GM21825 (cell line): ENCODE results near the gene KLKB1.
A peak's percentile ranks its signal among the peaks of the same experiment; 100 is the strongest.

Experiments
- ATAC-seq: cut with Tn5 transposase; IDR thresholded peaks from one replicate; pipeline ENCODE4 v1.9.1; 2021; ENCODE audit warnings: mild to moderate bottlenecking, moderate library complexity; ENCODE audit not compliant: unreplicated experiment

KLKB1 gene

DNA sequence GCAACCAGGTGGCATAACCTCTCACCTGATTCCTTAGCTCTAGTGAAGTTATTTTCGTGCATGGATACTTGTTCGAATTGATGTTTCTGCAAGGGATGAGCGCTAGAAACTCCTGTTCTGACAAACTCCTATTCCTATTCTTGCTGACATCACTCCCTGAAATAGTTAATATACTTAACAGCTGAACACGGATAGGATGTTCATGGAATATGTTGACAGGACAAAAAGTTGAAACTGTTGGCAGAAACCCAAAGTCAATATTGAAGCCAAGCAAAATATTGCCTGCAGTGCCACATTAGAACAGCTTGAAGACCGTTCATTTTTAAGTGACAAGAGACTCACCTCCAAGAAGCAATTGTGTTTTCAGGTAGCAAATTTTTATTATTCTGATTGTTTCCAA, at the start of gene KLKB1:
Gene KLKB1, plus strand, starts transcription at position 287 of the 400 bp plus-strand sequence. CDS start 689 bp downstream, outside the sequence.
- ATAC-seq, result no peak

- ATAC-seq, result no peak
Observed at GRCh38 chr4:186188107-186188506, 39.2 kb upstream of the KLKB1 start.

DNA sequence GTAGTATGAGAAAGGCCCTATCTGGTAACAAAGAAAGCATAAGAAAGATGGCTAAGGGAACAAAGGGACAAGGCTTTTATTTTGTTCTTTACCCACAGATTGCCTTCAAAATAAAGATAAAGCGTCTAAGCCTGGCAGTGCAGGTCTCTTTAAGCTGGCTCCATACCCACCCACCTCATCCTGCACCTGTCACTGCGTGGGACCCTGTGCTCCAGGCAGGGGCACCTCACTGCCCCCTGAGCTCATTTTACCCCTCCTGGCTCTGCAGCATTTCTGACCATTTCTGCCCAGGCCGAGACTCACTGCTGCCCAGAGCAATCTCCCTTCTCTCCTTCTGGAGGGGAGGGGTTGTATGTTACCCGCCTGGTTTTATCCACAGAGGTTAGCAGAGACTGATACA, 37.7 kb upstream of the KLKB1 start:
- no peak for ATAC-seq

DNA sequence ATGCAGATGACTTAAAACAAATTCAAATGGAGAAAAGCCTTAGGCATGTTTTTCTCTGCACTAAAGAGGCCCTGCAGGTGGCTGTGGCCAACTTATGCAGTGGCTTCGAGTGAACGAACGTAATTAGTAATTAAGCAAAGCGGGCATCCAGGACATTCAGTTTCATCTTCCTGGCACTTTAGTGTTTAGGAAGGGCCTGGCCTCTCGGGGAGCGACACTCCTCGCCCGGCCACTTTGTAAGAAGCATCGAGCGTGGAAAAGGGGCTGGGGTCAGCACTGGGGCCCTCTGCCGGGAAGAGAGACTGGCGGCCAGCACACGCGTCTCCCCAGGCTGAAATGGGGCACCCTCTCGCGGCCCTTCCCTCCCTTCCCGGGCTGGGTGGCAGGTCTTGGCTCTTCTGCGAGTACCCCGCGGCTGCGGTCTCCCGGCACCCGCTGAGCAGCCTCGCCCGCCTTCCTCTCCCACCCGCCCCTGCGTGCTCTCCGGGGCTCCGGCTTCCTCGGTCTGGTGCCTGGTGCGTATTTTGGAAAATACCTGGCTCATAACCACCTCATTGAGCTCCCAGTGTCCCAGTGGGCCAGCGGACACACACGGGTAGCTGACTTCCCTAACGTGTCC, 36.6 kb upstream of the KLKB1 start:
- ATAC-seq, result peak; percentile 35

DNA sequence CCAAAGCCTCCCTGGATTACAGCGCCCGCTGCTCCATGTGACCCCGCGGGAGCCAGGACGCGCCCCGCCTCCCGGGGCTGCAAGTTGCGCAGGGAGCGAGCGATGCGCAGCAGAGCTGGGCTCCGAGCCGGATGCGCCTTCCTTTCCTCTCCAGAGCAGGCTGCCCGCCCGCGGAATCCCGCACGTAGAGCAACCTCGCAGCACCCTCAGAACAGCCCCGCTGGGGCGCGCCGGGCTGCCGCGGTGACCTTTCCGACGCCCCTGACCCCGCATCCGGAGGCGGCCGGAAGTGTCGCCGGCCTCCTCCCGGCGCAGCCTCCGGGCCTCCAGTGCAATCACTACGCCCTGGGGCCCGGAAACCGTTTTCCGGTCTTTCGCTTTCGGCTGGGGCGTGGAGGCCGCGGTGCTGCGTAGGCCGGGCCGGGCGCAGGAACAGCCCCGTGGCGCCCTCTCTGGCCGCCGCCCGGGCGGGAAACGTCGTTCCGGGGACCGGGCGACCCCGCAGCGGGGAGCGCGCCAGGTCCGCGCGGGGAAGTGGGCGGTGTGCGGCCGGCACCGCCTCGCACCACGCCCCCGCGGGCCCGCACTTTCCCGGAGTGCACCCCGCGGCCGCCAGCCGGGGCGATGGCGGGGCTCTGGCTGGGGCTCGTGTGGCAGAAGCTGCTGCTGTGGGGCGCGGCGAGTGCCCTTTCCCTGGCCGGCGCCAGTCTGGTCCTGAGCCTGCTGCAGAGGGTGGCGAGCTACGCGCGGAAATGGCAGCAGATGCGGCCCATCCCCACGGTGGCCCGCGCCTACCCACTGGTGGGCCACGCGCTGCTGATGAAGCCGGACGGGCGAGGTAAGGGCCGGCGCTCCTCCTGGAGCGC, 35.9 kb upstream of the KLKB1 start, which contains the start of gene CYP4V2:
Gene CYP4V2, plus strand, starts transcription at position 368 of the 866 bp plus-strand sequence. Its CDS starts 257 bp downstream, at position 625.
- peak; percentile 90 for ATAC-seq

GRCh38 chr4:186192066-186192612, 35.2 kb upstream of the KLKB1 start:
- ATAC-seq, result no peak

DNA sequence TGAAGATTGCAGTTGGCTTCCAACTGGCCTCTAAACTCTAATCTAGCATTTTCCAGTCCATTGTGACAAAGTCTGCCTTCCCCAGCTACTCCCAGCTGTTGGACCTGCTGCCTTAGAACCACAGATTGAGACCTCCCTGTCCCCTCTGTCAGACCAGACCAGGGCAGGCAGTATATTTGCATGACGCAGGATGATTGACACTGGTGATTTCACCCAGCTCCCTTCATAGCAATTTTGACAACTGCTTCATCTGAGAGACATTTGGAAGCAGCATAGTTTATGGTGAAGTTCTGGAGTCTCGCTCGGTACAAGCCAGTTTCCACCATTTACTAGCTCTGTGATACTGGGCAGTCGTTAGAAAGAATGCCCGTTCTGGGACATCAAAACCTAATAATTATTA, 33.5 kb upstream of the KLKB1 start:
- ATAC-seq, result no peak

GRCh38 chr4:186196063-186196462, 31.2 kb upstream of the KLKB1 start:
- no peak for ATAC-seq

DNA sequence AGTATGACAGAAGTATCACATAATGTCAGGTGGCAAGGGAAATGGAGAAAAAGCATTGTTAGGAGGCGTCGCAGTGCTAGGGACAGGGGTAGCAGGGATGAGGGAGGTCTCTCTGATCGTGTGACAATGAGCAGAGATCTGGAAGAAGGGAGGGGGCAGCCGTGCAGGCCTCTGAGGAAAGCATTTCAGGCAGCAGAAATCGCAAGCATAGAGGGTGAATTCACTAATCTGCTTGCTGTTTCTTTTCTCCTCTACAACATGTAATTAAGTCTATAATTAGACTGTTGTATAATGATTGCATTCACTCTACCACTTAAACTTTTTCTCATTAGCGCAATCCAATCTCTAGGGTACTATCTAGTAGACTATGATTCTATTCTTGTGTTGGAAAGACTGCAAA, 26.8 kb upstream of the KLKB1 start:
- ATAC-seq, result no peak

- no peak for ATAC-seq
Observed at GRCh38 chr4:186201010-186201409, 26.3 kb upstream of the KLKB1 start.

DNA sequence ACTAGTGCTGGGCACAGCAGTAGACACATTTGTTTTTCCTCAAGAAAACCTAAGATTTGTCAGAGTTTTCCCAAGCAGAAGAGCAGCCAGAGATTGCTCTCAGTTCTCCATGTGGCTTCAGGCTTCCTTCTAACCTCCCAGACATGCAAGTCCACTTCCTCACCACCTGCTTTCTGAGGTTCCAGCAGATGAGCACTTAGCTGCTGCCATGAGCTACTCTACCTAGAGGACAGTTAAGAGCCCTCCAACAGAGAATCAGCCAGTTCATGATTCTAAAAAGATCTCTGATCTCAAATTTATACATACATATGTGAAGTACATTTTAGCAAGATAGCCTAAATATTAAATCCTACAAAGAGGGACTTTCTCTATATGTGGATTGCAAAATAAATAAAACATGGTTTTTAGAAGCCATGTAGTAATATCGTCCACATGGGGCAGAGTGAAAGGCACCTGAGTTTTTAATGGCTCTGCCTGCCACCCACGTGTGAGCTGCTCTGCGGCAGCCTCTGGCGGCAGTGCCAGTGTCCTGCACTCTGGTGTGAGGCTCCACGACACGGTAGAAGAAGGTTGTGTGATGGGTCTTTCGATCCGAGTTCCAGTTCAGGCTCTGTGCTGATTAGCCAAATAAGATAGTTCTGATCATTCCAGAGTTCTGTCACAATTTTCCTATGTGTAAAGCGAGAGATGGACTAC, 25.6 kb upstream of the KLKB1 start:
- peak; percentile 92 for ATAC-seq

GRCh38 chr4:186202490-186203140, 24.7 kb upstream of the KLKB1 start:
- no peak for ATAC-seq

DNA sequence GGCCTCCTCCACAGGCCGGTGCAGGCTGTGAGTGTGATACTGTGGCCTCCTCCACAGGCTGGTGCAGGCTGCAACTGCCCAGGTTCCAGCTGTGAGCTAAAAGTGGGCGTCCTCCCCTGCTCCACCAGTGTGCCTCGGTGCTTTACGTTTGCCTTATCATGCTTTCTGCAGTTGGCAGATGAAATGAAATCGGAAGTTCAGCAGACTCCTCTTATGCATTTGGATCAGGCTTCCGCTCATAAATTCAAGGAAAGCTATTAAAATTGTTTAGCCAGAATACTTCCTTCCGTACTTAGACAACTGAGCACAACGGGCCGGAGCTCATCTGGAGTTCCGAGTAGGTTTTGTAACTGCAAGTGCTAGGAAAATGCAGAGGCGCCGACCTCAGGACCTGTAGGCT, 23.9 kb upstream of the KLKB1 start:
- no peak for ATAC-seq

- ATAC-seq, result no peak
Observed at GRCh38 chr4:186204103-186204559, 23.2 kb upstream of the KLKB1 start.

DNA sequence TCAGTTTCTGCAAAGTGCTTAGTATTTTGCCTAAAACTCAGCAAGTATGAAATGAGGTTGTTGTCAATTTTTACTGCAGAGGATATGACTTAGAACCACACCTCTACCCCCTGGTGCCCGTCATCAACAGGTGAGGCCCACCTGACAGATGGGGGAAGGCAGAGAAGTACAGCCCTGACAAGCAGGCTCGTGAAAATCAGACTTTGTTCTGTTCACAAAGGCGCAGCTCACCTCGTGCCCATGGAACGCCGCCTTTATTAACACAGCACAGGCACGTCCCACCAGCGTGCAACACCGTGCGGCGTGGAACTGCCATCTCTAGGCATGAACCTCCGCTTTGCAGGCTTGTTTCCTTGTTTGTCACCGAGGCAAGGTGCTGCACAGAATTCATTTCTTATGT, 22.6 kb upstream of the KLKB1 start:
- no peak for ATAC-seq

GRCh38 chr4:186205156-186205555, 22.2 kb upstream of the KLKB1 start:
- no peak for ATAC-seq

- no peak for ATAC-seq
Observed at GRCh38 chr4:186216465-186217024, 10.8 kb upstream of the KLKB1 start.

DNA sequence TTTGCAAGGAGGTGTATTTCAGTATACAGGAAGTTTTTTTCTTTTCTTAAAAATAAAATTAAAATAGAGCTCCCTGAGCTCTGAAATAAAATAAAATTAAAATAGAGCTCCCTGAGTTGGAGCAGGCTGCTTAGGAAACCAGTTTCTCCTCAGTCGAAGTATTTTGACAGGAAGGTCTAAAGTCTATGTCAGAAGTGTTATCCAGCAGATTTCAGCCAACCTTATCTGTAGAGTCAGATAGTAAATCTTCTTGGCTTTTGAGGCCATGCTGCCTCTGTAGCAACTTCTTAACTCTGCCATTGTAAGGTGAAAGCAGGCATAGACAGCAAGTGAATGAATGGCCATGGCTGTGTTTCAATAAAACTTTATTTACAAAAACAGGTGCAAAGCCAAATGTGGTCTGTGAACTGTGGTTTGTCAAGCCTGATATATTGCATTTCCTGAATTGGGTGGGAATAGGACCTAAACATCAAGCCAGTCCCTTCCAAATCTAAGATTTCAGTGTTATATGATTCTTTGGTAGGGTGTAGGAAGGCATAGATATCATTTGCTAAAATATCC, 9.5 kb upstream of the KLKB1 start:
- ATAC-seq, result no peak

DNA sequence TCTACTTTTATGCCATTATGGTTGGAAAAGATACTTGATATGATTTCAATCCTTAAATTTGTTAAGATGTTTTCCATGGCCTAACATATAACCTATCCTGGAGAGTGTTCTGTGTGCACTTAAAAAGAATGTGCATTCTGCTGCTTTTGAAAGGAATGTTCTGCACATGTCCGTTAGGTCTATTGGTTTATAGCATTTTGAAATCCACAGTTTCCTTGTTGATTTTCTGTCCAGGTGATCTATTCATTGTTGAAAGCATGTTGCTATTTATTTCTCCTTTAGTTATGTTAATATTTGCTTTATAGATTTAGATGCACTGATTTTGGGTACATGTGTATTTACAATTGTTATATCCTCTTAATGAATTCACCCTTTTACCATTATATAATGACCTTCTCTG, 5.7 kb upstream of the KLKB1 start:
- ATAC-seq, result no peak

- no peak for ATAC-seq
Observed at GRCh38 chr4:186225848-186226247, 1.5 kb upstream of the KLKB1 start.
